NCI-H1436 treated with DMSO at 0.1 percent for 48 hours (cell line): Measurements from ENCODE around the gene CD160.
"Not testable (repeated sequence)": the region's sequence is repeated elsewhere in the genome, so short reads cannot be mapped to it uniquely, and the experiment has no call there.

Source experiments
- DNase-seq: peaks from one replicate; lab custom pipeline; 2025; lab: John Stamatoyannopoulos, UW

Gene CD160

GRCh38 chr1:145759721-145760120 lies 40.4 kb downstream of the CD160 start:
- no peak for DNase-seq

GRCh38 chr1:145760395-145760949 lies 41.2 kb downstream of the CD160 start:
- not testable (repeated sequence) for DNase-seq

- DNase-seq = not testable (repeated sequence)
These were observed 42.2 kb downstream of the CD160 start for GRCh38 chr1:145761498-145761897.

DNA sequence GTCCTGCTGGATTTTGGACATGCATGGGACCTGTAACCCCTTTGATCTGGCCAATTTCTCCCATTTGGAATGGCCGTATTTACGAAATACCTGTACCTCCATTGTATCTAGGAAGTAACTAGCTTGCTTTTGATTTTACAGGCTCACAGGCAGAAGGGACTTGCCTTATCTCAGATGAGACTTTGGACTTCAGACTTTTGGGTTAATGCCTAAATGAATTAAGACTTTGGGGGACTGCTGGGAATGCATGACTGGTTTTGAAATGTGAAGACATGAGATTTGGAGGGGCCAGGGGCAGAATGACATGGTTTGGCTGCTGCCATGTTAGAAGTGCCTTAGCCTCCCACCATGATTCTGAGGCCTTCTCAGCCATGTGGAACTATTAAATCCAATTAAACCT lies 42.7 kb downstream of the CD160 start:
- DNase-seq = not testable (repeated sequence)

DNA sequence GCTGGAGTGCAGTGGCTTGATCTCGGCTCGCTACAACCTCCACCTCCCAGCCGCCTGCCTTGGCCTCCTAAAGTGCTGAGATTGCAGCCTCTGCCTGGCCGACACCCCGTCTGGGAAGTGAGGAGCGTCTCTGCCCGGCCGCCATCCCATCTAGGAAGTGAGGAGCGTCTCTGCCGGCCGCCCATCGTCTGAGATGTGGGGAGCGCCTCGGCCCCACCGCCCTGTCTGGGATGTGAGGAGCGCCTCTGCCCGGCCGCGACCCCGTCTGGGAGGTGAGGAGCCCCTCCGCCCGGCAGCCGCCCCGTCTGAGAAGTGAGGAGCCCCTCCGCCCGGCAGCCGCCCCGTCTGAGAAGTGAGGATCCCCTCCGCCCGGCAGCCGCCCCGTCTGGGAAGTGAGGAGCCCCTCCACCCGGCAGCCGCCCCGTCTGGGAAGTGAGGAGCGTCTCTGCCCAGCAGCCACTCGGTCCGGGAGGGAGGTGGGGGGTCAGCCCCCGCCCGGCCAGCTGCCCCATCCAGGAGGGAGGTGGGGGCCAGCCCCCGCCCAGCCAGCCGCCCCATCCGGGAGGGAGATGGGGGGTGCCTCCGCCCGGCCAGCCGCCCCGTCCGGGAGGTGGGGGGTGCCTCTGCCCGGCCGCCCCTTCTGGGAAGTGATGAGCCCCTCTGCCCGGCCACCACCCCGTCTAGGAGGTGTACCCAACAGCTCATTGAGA lies 45.1 kb downstream of the CD160 start:
- DNase-seq = not testable (repeated sequence)

DNA sequence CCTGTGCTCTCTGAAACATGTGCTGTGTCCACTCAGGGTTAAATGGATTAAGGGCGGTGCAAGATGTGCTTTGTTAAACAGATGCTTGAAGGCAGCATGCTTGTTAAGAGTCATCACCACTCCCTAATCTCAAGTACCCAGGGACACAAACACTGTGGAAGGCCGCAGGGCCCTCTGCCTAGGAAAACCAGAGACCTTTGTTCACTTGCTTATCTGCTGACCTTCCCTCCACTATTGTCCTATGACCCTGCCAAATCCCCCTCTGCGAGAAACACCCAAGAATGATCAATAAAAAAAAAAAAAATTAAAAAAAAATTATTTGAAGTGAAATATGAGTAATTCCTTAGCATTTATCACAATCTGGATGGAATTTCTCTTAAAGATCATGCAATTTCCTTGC lies 45.8 kb downstream of the CD160 start:
- DNase-seq = not testable (repeated sequence)

GRCh38 chr1:145765585-145766360 lies 46.5 kb downstream of the CD160 start:
- not testable (repeated sequence) for DNase-seq

- not testable (repeated sequence) for DNase-seq
These were observed 47.6 kb downstream of the CD160 start for GRCh38 chr1:145766926-145767325.

DNA sequence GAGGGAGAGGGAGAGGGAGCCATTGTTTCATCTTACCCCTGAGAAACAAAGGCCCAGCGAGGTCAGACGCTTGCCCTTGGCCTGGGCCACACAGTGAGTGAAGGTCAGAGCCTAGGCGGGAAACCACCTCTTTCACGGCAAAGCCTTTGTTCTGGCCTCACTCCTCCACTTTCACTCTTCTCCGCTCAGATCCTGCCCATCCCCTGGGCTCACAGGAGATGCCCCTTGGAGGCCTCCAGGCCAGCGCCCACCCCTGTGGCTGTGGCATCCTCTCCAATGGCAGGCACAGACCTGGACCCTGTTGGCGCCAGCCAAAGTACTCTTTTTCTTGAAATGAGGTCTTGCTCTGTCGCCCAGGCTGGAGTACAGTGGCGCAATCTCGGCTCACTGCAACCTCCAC lies 48.7 kb downstream of the CD160 start:
- not testable (repeated sequence) for DNase-seq

DNA sequence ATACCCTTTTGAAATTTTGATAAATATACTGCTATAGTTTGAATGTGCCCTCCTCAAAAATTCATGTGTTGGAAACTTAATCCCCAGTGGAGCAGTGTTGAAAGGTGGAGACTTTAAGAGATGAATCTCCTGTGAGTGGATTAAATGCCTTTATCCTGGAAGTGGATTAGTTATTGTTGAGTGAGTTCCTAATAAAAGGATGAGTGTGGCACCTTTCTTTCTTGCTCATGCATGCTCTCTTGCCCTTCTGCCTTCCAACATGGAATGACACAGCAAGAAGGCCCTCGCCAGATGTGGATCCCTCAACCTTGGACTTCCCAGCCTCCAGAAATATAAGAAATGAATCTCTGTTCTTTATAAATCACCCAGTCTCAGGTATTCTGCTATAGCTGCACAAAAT lies 51.8 kb downstream of the CD160 start:
- DNase-seq = no peak

- DNase-seq = no peak
These were observed 54.1 kb downstream of the CD160 start for GRCh38 chr1:145773423-145773822.

DNA sequence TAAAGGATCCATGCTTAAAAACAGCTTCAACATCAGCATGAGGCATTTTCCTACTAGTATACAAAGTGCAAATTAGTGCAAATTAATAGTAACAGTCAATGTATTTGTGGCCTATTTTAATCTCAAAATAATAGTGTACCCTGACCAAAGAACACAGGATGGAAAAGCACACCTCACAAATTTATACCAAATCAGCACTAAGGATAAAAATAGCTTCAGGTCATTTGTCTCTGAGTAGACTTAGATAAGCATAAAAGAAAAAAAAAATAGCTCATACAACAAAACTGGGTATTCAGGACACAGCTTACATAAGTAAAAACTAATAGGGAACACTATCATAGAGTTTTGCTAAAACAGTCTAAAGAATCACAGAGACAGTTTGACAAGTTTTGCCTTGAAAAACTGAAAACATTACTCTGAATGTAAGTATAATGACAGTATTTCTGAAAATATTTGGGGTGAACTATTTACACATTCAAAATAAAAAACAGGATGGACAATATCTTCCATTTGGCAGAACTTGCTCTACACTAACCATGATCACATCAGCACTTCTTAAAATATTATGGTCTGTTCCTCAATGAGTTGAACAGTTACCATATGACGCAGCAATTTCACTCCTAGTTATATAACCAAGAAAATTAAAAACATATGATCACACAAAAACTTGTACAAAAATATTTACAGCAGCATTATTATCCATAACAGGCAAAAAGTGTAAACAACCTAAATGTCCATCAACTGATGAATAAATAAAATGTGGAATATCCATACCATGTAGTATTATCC lies 58.3 kb downstream of the CD160 start:
- DNase-seq = no peak

DNA sequence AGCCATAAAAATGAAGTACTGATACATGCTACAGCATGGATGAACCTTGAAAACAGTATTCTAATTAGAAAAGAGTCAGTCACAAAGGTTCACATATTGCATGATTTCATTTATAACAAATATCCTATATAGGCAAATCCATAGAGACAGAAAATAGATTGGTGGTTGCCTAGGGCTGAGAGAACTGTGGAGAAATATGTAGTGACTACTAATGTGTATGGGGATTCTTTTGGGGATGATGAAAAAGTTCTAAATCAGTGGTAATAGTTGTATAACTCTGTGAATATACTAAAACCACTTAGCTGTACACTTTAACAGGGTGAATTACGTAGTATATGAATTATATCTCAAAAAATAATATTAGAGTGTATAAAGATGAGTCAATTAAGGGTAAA lies 58.8 kb downstream of the CD160 start:
- DNase-seq = no peak

GRCh38 chr1:145782272-145783099 lies 63.2 kb downstream of the CD160 start:
- DNase-seq = no peak

- no peak for DNase-seq
These were observed 65.1 kb downstream of the CD160 start for GRCh38 chr1:145784409-145784808.

- no peak for DNase-seq
These were observed 66.2 kb downstream of the CD160 start for GRCh38 chr1:145785547-145785946.

DNA sequence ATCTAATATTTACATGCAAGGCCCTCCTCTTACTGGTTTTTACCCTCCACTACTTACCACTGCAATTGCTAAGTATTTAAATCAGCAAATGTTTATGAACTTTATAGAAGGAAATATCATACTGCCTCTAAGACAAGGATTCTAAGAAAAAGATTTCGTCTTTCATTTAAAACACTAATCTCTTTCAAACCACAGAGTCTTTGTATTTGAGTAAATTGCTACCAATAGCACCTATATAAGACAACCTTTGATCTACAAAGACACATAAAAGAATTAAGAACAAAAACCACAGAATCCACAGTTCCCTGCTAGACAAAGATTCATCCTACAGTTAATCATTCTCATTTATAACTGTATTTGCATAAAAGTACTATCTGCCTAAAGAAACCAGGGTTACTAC lies 67.0 kb downstream of the CD160 start:
- DNase-seq = no peak

GRCh38 chr1:145788580-145788979 lies 69.3 kb downstream of the CD160 start:
- no peak for DNase-seq
